ENCODE measurements around the gene TMEFF2. TPM values are rescaled to one million over a fixed set of nuclear protein-coding genes. Genes with fewer than 3 reads are reported as not detected.
A peak's percentile ranks its signal among the peaks of the same experiment; 100 is the strongest.

TMEFF2 gene, protein sequence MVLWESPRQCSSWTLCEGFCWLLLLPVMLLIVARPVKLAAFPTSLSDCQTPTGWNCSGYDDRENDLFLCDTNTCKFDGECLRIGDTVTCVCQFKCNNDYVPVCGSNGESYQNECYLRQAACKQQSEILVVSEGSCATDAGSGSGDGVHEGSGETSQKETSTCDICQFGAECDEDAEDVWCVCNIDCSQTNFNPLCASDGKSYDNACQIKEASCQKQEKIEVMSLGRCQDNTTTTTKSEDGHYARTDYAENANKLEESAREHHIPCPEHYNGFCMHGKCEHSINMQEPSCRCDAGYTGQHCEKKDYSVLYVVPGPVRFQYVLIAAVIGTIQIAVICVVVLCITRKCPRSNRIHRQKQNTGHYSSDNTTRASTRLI
- 0.04 TPM in 1 of 2 replicates, not detected in the other for total RNA-seq

DNA sequence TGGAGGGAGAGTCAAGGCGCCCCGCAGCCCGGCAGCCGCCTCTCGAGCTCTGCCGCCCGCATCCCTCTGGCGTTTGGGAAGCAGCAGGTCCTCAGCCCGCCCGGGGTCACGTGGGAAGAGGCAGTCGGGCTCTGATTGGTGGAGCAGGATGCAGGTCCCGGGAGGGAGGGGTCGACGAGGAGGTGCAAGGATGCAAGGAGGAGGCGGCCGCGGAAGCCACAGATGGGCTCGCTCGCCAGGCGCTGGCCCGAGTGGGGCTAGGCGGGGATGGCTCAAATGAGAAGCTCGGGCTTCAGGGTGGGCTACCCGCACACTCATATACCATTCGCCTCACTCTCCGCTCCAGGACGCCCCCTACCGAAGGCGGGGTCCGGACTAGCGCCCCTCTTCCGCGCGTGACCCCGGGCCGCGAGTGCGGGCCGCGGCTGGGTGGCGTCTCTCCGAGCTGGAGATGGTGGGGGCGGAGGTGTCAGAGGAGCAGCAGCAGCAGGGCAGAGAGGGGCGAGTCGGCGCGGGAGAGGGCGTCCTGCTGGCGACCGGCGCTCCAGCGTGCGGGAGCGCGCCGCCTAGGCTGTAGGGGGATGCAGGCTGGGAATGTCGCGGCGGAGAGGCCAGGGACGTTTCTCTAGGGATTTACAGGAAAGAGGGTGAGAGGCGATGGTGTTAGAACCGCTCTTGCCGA is at the start of gene TMEFF2:
Gene TMEFF2, minus strand, starts transcription at position 68 of the 682 bp plus-strand sequence. CDS start 409 bp downstream, outside the sequence.
- DNase-seq (ENCODE audit: low read depth, low spot score), result no peak

DNA sequence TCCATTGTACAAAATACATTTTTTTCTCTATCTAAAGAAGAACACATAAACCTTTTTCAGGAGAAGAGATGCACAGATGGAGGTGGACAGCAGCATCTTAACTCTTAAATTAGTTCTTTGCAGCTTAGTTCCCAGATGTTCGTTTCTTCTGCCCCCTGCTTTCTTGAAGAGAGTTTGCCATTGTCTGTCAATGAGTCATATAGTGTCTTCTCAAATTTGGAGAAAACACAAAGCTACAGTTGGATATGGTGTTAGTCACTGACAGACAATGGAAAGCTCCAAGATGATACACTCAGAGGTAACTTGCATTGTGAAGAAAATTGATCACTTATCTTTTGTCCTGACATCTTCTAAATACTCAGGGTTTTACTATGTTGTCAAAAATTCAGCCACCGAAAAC is 48.8 kb upstream of the TMEFF2 start:
- no peak for DNase-seq (ENCODE audit: low read depth, low spot score)

DNA sequence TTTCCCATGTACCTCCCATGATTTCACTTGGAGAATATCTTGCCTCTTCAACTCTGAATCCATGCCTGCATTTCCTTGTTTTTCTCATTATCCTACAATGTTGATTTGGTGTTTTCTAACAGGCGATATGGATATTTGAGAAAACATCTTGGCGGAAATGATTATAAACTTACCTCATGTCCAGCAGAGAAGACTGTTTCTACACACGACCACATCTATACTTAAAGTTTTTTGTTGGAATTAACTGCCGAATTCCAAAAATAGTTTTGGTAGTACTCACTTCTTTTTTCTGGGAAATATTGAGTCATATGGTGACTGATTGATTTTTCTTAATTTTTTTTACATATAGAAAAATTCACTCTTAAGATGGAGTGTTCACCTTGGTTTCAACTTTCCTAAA is 41.4 kb upstream of the TMEFF2 start:
- DNase-seq (ENCODE audit: low read depth, low spot score), result no peak

DNA sequence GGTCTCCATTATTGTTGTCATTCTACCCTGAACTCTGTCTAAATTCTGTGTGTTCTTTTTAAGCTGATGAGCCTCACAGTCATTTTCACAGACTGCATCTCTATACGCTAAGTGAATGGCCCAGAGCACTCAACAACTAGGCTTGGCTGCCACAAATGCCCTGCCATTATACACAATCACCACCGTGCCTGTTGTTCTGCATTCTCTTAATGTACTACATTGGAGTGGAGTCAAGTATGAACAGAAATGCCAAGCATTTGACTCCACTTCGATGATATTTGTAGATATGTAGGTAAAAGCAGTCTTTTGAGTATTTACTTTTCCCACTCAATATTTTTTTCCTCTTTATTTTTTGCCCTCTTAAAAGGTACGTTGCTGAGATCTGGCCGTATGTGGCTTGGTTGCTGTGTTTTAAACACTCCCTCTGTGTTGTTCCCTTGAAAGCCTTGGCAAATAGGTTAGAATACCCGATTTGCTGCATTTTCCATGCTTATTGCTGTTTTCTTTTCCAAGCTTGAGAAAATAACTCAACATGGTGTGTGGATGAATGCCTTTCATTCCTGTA is 36.2 kb upstream of the TMEFF2 start:
- no peak for DNase-seq (ENCODE audit: low read depth, low spot score)

DNA sequence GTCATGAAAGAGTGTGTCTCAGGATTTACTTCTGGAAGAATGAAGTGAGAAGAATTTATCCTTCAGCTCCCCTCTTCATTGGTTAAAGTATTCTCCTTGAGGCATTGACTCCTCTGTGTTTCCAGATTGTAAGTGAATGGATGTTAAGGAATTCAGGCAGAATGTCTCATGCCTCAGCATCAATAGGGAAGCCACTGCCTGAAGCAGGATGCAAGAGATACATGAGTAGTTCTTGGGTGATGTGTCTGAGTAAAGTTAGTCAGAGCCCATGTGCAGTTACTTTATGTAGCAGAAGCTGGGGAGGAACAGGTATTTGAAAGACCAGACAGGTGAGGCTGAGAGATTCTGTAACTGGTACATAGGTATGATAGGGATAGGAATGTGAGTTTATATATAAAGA is 34.0 kb upstream of the TMEFF2 start:
- DNase-seq (ENCODE audit: low read depth, low spot score), result no peak

DNA sequence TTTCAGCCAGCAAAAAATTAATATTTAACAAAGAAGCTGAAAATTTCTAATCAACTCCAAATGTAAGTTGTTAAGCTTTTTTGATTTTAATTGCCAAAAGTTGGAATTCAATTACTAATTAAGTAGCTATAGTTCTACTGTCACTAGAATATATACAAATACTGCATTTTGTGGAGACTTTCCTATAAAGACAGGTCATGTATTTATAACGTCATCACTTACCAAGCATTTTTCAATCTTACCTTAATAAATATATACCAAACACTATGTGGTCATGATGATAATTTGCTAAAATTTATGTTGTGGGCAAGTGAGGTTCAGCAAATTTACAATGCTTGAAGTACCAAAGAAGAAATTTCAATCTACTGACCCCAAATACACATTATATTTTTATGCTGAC is 24.2 kb upstream of the TMEFF2 start:
- DNase-seq (ENCODE audit: low read depth, low spot score), result no peak

DNA sequence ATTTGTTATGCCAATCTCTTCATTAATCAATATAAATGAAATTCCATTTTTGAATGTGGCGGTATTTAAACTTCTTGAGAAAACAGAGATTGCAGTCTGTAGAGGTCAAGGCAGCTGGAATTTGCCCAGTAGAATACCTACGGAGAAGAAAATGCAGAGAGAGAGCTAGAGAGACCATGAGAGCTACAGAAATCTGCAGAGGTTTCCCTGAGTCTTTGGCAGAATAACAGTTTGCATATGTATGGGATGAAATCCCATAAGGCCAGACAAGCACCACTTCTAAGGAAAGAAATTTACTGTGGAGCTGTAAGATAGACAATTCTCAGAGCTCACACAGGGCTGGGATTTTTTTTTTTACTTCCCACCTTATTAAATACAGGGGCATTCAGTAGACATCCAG is 23.6 kb upstream of the TMEFF2 start:
- no peak for DNase-seq (ENCODE audit: low read depth, low spot score)

DNA sequence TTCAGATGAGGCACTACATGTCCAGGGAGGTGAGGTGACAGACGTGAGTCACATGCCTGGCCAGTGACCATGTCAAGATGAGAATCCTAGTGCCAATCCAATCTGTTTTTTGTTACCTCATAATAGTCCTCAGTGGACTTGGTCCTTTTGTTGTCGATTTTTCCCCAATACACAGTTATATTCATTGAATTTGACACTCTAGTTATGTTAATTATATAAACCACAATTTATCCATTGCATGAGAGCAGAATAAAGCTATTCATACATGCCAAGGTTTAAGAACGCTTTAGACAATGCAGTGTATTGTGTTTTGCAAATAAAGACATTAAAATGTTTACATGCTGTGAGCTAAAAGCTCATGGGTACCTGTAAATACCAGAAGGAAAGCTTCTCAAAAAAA is 21.6 kb upstream of the TMEFF2 start:
- no peak for DNase-seq (ENCODE audit: low read depth, low spot score)

DNA sequence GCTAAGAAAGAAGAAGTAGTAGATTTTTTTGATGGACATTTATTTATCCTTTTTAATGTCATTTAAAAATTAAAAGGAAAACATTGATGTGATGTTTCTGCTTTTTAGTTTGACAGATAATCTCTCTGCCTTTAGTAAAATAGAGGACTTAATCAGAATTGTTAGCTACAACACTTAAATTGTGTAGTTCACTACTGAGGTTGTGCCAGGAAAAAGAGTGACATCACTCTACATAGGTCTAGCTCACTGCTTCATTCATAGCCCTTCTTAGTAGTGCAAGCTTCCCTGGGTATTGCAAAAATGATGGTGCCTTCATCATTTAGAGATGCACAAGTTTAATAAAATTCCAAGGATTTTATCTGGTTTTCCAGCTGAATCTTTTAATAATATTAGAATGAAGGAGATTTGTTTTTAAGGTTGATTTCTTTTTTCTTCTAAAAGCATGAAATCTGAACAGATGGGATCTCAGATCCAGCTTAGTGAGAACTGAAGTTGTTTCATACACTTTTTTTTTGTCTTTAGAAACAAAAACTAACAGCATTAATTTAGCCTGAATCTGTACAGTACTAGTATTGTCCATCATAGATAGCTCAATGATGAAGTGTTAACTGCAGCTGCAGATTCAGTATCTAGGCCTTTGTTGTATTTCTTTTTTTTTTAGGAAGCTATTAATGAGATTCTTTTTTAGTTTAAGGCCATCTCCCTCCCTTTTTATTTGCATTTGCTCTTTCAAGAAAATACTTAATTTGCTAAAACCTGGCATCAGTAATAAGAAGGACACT is 20.6 kb upstream of the TMEFF2 start:
- DNase-seq (ENCODE audit: low read depth, low spot score), result no peak

DNA sequence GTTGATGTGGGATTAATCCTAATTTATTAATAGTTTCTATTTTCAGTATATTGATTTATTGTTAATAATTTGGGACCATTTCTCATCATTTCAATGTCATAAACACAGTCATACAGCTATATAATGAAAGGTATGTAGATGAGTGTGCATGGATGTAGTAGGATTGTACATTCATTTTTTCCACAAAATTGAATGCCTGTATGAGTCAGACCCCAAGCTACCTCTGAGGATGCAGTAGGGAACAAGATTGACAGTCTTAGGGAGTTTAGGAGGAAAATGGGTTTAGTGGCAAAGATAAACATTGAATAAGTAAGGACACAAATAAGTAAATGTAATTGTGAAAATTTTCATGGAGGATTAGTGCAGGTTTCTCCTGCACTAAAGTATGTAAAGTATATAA is 14.1 kb upstream of the TMEFF2 start:
- no peak for DNase-seq (ENCODE audit: low read depth, low spot score)

DNA sequence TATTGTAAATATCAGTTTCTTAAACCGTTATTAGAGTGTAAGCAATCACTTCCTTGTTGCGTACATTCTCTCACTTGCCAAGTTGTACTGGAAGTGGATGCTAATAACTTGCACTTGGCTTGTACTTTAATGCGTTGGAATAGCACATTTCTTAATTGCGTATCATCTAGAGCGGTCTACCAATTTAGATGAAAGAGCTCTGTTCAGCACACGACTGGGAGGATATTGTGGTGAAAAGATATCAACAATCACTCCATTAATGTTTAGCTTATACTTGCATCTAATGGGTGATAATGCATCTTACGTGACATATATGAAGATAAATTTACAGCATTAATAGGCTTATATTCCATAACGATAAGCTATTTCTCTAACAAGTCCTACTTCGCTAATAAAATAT is 11.7 kb upstream of the TMEFF2 start:
- no peak for DNase-seq (ENCODE audit: low read depth, low spot score)

DNA sequence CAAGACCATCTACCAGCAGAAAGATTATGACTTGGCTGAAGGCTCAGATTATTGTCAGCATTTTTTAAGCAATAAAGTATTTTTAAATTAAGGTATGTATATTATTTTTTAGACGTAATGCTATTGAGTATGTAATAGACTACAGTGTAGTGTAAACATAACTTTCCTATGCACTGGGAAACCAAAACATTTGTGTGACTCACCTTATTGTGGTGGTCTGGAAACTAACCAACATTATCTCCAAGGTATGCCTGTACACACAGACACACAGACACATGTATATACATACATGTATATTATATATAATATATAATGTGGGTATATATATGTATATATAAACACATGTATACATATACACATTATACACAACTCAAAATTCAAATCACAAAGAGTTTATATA is 9.1 kb upstream of the TMEFF2 start:
- DNase-seq (ENCODE audit: low read depth, low spot score), result no peak

DNA sequence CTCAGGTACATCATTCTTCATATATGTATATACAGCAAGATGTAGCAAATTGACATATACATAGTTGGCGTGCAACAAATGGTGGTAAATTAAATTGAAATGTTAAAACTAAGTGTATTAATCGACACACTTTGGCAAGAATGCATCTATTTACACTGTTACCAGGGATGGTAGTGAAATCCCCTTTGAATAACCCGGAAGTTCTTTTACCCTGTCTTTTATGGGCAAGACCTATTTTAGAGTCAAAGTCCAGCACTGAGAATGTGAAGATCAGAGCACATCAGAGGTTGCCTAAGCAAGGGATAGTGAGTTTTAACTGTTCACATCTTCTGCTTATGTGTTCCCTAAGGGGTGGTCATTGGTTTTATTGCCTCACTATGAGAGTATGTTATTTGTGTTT is 7.6 kb upstream of the TMEFF2 start:
- no peak for DNase-seq (ENCODE audit: low read depth, low spot score)

DNA sequence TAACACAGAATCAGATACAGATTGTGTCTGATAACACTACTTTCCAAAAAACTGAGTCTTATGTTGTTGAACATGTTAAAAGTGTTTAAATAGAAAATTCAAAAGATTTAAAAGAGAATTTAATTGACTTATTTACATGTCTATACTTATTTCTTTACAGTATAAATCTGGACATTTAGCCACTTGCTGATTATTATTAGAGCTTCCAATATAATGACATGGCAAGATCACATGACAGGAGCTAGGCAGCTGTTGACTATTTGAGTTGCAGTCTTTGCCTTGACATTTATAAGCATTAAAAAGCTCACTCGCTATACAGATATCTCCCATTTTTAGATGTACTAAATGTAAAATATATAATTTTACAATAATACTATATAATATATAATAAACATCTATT is 6.4 kb upstream of the TMEFF2 start:
- no peak for DNase-seq (ENCODE audit: low read depth, low spot score)

DNA sequence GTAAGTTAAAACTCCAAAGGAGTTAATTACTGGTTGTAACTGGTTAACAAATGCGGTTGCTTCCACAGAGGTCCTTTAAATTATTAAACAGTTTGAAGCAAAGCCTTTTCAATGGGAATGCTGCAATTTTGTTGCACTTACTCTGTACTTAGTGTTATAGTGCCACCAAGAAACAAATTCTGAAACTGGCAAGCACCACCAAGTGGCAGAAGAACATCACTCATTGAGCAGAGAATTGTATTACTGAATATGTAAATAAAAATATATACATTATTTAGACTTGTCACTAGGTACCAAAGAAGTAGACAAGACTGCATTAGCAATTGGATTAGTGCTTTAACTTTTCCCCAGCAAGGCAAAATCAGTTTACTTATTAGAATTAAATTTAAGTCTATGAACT is 2.6 kb upstream of the TMEFF2 start:
- DNase-seq (ENCODE audit: low read depth, low spot score), result no peak

DNA sequence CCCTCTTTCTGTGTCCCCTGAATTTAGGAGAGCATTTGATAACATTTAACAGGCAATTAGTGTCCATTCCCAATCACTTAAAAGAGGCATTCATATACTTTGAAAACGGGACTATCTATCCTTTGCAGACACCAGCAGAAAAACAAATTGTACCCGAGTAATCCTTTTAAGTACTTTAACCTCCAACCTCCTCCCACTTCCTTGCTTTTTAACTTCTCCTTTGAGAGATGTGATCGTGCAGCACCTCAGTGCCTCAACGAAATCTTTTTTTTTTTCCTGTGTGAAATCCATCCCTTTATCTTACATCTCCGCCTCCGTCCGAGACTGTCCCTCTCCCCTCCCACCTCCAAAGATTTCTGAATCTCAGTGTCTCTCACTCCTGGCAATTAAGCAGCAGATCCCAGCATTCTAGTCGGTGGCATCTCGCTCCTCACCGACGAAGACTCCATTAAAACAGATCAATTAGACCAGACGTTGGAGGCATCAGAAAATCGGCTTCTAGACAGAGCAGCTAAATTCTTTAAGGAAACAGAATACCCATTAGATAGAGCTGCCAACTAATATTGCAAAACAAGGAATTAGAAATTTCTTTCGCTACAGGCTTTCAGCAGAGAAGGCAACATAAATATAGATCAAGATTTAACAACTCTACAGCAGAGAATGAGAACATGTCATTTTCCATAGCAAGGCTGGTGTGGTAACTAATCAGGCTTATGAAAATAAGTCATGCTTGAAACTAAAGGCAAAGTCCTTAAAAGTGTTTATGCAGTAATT is 1.9 kb upstream of the TMEFF2 start:
- no peak for DNase-seq (ENCODE audit: low read depth, low spot score)

DNA sequence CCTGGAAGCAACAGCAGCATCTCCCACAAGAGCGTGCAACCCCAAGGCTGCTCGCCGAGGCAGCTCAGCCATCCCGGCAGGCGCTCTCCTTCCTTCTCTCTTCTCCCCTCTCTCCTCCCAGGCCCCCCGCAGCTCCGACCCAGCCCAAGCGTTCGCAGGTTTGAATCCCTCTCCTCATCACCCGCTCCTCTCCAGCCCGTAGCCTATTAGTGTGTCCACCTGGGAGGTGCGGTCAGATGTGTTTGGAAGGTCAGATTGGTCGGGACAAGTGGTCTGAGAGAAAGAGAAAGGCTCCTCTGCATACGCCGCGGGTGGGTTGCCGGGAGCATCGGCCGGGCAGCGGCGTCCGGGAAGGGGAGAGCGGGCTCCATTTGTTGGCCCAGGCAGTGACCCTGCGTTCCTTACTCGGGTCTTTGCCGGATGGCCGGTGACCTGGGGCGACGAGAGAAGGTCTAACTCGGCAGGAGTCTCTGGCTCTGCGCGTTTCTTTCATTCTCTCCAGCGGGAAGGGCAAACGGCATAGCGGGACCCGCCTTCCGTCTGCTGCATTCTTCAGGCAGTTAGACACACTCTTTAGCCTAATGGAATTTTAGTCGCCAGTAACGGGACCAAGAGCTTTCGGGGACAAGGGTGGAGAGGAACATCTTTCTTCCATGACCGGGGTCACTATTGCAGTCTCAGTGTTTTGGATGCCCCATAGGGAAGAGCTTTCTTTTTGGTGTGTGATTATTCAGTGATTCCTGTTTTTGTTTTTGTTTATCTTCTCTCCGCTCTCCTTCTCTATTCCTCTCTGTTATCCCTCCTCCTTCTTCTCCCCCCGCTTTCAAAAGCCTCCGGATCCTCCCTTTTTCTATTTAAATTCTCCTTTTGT is 1.1 kb upstream of the TMEFF2 start:
- no peak for DNase-seq (ENCODE audit: low read depth, low spot score)

DNA sequence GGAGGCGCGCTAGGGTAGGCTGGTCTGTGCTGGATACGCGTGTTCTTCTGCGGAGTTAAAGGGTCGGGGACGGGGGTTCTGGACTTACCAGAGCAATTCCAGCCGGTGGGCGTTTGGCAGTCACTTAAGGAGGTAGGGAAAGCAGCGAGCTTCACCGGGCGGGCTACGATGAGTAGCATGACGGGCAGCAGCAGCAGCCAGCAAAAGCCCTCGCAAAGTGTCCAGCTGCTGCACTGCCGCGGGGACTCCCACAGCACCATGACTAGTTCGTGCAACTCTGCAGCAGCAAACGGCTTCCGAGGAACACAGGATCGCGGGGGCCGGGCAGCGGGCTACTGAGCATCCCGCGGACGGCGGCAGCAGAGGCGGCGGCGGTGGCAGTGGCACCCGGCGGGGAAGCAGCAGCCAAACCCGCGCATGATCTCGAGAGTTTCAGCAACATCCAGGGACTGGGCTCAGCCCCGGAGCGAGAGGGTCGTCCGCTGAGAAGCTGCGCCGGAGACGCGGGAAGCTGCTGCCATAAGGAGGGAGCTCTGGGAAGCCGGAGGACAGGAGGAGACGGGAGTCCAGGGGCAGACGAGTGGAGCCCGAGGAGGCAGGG is 368 bp downstream of the TMEFF2 start:
- no peak for DNase-seq (ENCODE audit: low read depth, low spot score)

DNA sequence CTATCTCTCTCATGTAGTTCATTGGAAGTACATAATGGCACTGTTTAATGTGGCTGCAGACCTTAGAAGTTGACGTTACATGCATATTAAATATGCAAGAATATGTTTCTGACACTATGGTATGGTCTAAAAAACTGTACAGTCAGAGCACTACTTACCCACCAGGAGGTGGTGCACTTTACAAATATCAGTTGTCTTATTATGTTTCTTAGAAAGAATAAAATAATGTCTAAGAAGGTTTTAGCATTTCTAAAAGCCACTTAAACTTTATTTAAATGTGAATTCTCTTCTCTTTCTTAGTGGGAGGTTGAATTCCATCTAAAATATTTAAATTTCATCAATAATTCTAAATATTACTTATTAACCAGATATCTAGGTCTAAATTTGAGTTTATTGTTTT is 4.3 kb downstream of the TMEFF2 start:
- peak; percentile 8 for DNase-seq (ENCODE audit: low read depth, low spot score)

DNA sequence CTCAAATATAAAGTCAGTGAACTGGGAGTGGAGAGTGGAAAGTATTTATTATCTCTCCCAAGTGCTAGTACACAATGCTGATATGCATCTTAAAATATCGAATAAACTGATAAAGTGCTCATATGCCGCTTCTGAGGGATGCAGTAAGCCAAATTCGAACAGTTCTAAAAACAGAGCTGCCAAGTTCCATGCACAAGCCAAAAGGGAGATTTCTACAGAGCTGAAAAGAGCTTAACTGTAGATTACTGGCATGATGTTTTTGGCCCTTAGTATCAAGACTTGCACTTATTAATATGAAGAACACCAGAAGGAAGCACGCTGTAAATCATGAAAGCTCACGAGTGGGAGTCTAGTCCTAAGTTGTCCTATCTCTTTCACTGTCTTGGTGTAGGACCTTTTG is 7.9 kb downstream of the TMEFF2 start:
- no peak for DNase-seq (ENCODE audit: low read depth, low spot score)

All from pulmonary artery endothelial cell (primary cell).